ENCODE measurements around the gene CYP46A1.

CYP46A1 gene

DNA sequence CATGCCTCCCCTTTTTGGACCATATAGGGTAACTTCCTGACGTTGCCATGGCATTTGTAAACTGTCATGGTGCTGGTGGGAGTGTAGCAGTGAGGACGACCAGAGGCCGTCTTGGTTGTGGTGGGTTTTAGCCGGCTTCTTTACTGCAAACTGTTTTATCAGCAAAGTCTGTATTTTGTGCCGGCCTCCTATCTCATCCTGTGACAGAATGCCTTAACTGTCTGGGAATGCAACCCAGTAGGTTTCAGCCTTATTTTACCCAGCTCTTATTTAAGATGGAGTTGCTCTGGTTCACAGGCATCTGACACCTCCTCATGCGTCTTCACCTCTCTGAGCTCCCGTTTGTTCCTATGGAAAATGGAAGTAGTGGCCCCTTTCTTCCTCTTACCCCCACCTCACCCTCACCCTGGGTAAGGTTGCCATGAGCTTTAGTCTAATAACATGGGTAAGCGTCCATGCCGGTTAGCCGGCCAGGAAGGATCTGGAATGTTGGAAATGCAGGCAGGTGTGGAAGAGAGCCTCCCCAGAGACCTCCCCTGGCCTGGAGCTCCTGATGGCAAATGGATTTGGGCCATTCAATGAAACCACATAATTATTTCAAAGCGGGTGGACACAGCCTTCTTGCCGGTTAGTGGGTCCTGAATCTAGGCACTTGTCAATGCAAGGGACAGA is 20.6 kb upstream of the CYP46A1 start:
- no peak for DNase-seq (ENCODE audit: low spot score)
- no peak for TF ChIP-seq CTCF (IDR thresholded peaks at IDR 0.05; ENCODE audit: extremely low read depth, insufficient read depth, missing control alignments)
- in situ Hi-C loops (cut with MboI; ENCODE audit: low pct_unique_long_range_greater_than_20kb, low sequenced_read_pairs, unreplicated experiment), result no loop called here

DNA sequence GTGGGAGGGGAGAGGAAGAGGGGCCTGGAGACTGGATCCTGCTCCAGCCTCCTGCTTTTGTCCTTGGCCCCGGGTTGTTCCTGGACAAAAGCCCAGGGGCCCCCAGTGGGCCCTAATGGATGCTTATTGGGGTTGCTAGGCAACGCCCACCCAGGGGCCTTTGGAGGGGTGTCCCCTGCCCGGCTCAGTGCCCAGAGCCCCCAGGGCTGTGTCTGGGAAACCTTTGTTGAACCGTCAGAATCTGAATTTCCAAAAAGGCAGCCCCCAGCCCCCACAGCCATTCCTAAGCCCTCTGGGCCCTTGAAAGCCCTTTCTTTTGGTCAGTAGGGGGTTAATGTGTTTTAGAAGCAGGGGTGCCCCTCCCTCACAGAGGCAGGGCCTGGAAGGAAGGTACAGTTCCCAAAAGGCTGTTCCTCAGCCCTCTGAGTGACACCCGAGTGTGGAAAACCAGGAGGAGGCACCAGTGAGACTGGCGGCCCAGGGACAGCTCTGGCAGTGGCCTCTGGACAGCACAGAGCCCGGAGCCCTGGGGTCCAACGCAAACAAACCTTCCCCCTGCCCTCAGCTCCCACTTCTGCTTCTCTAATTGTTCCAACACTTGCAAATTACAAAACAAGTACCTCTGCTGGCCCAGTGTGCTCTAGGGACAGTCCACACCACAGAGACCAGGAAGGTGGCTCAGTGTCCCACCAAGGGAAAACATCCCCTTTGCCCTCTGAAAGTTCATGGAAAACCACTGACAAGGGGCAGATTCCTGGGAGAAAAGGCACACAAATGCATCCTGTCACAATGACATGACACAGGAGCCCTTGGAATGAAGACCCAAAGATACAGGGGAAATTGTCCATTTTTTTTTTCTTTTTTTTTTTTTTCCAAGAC is 19.8 kb upstream of the CYP46A1 start:
- DNase-seq (ENCODE audit: low spot score), result no peak
- in situ Hi-C loops (cut with MboI; ENCODE audit: low pct_unique_long_range_greater_than_20kb, low sequenced_read_pairs, unreplicated experiment), result no loop called here
- no peak for TF ChIP-seq CTCF (IDR thresholded peaks at IDR 0.05; ENCODE audit: extremely low read depth, insufficient read depth, missing control alignments)

DNA sequence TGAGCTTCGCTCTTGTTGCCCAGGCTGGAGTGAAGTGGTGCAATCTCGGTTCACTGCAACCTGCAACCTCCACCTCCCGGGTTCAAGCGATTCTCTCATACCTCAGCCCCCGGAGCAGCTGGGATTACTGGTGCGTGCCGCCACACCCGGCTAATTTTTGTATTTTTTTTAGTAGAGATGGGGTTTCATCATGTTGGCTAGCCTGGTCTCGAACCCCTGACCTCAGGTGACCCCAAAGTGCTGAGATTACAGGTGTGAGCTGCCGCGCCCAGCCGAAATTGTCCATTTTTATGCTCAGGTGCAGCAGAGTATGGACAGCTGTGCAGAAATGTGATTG is 19.2 kb upstream of the CYP46A1 start:
- DNase-seq (ENCODE audit: low spot score), result no peak
- in situ Hi-C loops (cut with MboI; ENCODE audit: low pct_unique_long_range_greater_than_20kb, low sequenced_read_pairs, unreplicated experiment), result no loop called here
- TF ChIP-seq CTCF (IDR thresholded peaks at IDR 0.05; ENCODE audit: extremely low read depth, insufficient read depth, missing control alignments), result no peak

GRCh38 chr14:99666533-99666932 is 17.6 kb upstream of the CYP46A1 start:
- in situ Hi-C loops (cut with MboI; ENCODE audit: low pct_unique_long_range_greater_than_20kb, low sequenced_read_pairs, unreplicated experiment), result no loop called here
- DNase-seq (ENCODE audit: low spot score), result no peak
- no peak for TF ChIP-seq CTCF (IDR thresholded peaks at IDR 0.05; ENCODE audit: extremely low read depth, insufficient read depth, missing control alignments)

DNA sequence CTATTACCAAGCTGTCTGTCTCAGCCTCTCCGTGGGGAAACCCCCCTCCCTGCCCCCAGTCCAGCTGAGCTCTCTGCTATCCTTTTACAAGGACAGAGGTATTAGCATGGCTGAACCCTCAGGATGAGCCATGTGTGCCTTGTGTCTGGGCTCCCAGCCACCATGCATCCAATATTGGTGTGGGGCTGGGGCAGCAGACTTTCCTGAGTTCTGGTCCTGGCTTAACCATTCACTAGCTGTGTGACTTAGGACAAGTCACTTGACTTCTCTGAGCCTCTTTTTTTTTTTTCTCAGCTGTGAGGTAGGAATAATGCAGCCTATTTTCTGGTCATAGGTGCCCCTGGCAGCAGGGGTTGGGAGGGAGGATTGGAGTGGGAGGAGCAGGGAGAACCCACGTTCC is 17.1 kb upstream of the CYP46A1 start:
- no peak for DNase-seq (ENCODE audit: low spot score)
- TF ChIP-seq CTCF (IDR thresholded peaks at IDR 0.05; ENCODE audit: extremely low read depth, insufficient read depth, missing control alignments), result no peak
- in situ Hi-C loops (cut with MboI; ENCODE audit: low pct_unique_long_range_greater_than_20kb, low sequenced_read_pairs, unreplicated experiment), result no loop called here

GRCh38 chr14:99667821-99668220 is 16.3 kb upstream of the CYP46A1 start:
- TF ChIP-seq CTCF (IDR thresholded peaks at IDR 0.05; ENCODE audit: extremely low read depth, insufficient read depth, missing control alignments), result no peak
- DNase-seq (ENCODE audit: low spot score), result no peak
- in situ Hi-C loops (cut with MboI; ENCODE audit: low pct_unique_long_range_greater_than_20kb, low sequenced_read_pairs, unreplicated experiment), result no loop called here

All from GM13977 (cell line).